Neural cell (in vitro differentiated cells): ENCODE results near the gene BLMH. TPM values are rescaled to one million over a fixed set of nuclear protein-coding genes. Genes with fewer than 3 reads are reported as not detected.

ENCODE experiments used
- H2AFZ ChIP-seq: fragments of 200-600, 300-800 bp; sonication (generic), shearing (Covaris generic); 2 replicates; pipeline ENCODE4 v1.6.0; 2014; ENCODE audit warnings: low read depth, mild to moderate bottlenecking, antibody characterized with exemption, low read length, moderate library complexity
- H3F3A ChIP-seq: fragments of 200-600 bp; shearing (Covaris generic); 2 replicates; pipeline ENCODE4 v1.6.1; 2016; ENCODE audit warnings: mild to moderate bottlenecking, moderate library complexity, mixed read lengths, antibody characterized with exemption, low read length; ENCODE audit not compliant: insufficient read depth, poor library complexity, severe bottlenecking
- H3K27ac ChIP-seq: fragments of 200-600, 300-800 bp; sonication (generic), shearing (Covaris generic); 2 replicates; pipeline ENCODE4 v1.5.1; 2014; ENCODE audit warnings: mild to moderate bottlenecking, low read length, moderate library complexity
- H3K27me3 ChIP-seq: fragments of 300-800, 200-600 bp; sonication (generic), shearing (Covaris generic); 2 replicates; pipeline ENCODE4 v1.6.0; 2014; ENCODE audit warnings: mild to moderate bottlenecking, low read depth, low read length, moderate library complexity; ENCODE audit not compliant: insufficient read depth
- H3K36me3 ChIP-seq: fragments of 300-800, 200-600 bp; sonication (generic), shearing (Covaris generic); 2 replicates; pipeline ENCODE4 v1.5.1; 2014; ENCODE audit warnings: mild to moderate bottlenecking, antibody characterized with exemption, low read length, moderate library complexity; ENCODE audit not compliant: insufficient read depth
- H3K4me2 ChIP-seq: fragments of 300-800, 200-600 bp; sonication (generic), shearing (Covaris generic); 2 replicates; pipeline ENCODE4 v1.6.0; 2014; ENCODE audit warnings: mild to moderate bottlenecking, low read length
- H3K4me3 ChIP-seq: fragments of 300-800, 200-600 bp; sonication (generic), shearing (Covaris generic); 2 replicates; pipeline ENCODE4 v1.5.1; 2014; ENCODE audit warnings: mild to moderate bottlenecking, low read length, moderate library complexity
- H3K79me2 ChIP-seq: fragments of 200-600 bp; shearing (Covaris generic); replicated peaks from 2 replicates; pipeline ENCODE4 v1.6.0; 2014; ENCODE audit warnings: mild to moderate bottlenecking, low read length, moderate library complexity; ENCODE audit not compliant: insufficient read depth
- H3K9ac ChIP-seq: fragments of 300-800, 200-600 bp; sonication (generic), shearing (Covaris generic); 2 replicates; pipeline ENCODE4 v1.6.1; 2016; ENCODE audit warnings: mild to moderate bottlenecking, low read length, mixed read lengths
- H3K9me2 ChIP-seq: fragments of 200-600 bp; shearing (Covaris generic); 2 replicates; pipeline ENCODE4 v1.6.1; 2016; ENCODE audit warnings: mild to moderate bottlenecking, low read length, mixed read lengths; ENCODE audit not compliant: insufficient read depth
- H3K9me3 ChIP-seq: fragments of 200-600, 300-800 bp; sonication (generic), shearing (Covaris generic); 2 replicates; pipeline ENCODE4 v1.6.1; 2016; ENCODE audit warnings: mild to moderate bottlenecking, mixed run types, low read length, moderate library complexity, mixed read lengths
- H4K20me1 ChIP-seq: fragments of 200-600 bp; shearing (Covaris generic); 2 replicates; pipeline ENCODE4 v1.6.1; 2016; ENCODE audit warnings: mild to moderate bottlenecking, mixed run types; ENCODE audit not compliant: insufficient read depth
- CTCF ChIP-seq: fragments of 450-650 bp; IDR thresholded peaks from 2 replicates; pipeline ENCODE4 v1.5.1; 2014; ENCODE audit warnings: antibody characterized with exemption, mild to moderate bottlenecking, moderate library complexity; ENCODE audit not compliant: poor library complexity, severe bottlenecking
- EP300 ChIP-seq: fragments of 450-650 bp; conservative IDR thresholded peaks from 2 replicates; pipeline ENCODE4 v1.6.1; 2014; ENCODE audit warnings: antibody characterized with exemption, mild to moderate bottlenecking, moderate library complexity; ENCODE audit not compliant: poor library complexity, severe bottlenecking
- EZH2 ChIP-seq: fragments of 200-600, 300-800 bp; shearing (Covaris generic), sonication (generic); IDR thresholded peaks from 2 replicates; pipeline ENCODE4 v1.6.1; 2014; ENCODE audit warnings: antibody characterized with exemption, low read length, borderline replicate concordance, mild to moderate bottlenecking; ENCODE audit not compliant: insufficient read depth, poor library complexity, severe bottlenecking
- MXI1 ChIP-seq: fragments of 450-650 bp; conservative IDR thresholded peaks from 2 replicates; pipeline ENCODE4 v1.6.1; 2014; ENCODE audit warnings: antibody characterized with exemption, mild to moderate bottlenecking; ENCODE audit not compliant: poor library complexity, severe bottlenecking
- POLR2AphosphoS5 ChIP-seq: IDR thresholded peaks from 2 replicates; pipeline ENCODE4 v1.6.1; 2012
- RAD21 ChIP-seq: fragments of 450-650 bp; conservative IDR thresholded peaks from 2 replicates; pipeline ENCODE4 v1.6.1; 2014; ENCODE audit warnings: antibody characterized with exemption, mild to moderate bottlenecking, moderate library complexity
- REST ChIP-seq: IDR thresholded peaks from 2 replicates; pipeline ENCODE4 v1.6.1; 2012; ENCODE audit warnings: borderline replicate concordance
- SMC3 ChIP-seq: fragments of 450-650 bp; conservative IDR thresholded peaks from 2 replicates; pipeline ENCODE4 v1.6.1; 2014; ENCODE audit warnings: antibody characterized with exemption, mild to moderate bottlenecking, moderate library complexity; ENCODE audit not compliant: poor library complexity
- TAF1 ChIP-seq: IDR thresholded peaks from 2 replicates; pipeline ENCODE4 v1.6.1; 2012; ENCODE audit warnings: low read depth
- polyA plus RNA-seq: library from polyadenylated mRNA; depleted of rRNA; stranded (reverse); fragments of >200 nt; gene quantifications from 2 replicates; pipeline ENCODE4 v1.2.3, GENCODE V29; 2014

BLMH gene
- polyA plus RNA-seq, 1 donor from 2014 or later: 44.3 TPM

GRCh38 chr17:30315106-30315505 lies 23.4 kb upstream of the BLMH start:
- no peak overlapping the region for H3K4me3 ChIP-seq
- no peaks in the 10 kb centered on the region for H3F3A ChIP-seq
- no peaks in the 10 kb centered on the region for H3K9me3 ChIP-seq
- H2AFZ ChIP-seq: no peak overlapping the region
- H3K27me3 ChIP-seq: no peaks in the 10 kb centered on the region
- no peak overlapping the region for H3K27ac ChIP-seq
- H3K4me2 ChIP-seq: no peak overlapping the region
- no peaks in the 10 kb centered on the region for H3K36me3 ChIP-seq
- H3K9me2 ChIP-seq: no peaks in the 10 kb centered on the region
- no peak for TF ChIP-seq RAD21
- no peak for TF ChIP-seq CTCF
- no peak for TF ChIP-seq REST
- no peak for TF ChIP-seq TAF1
- TF ChIP-seq EP300: no peak
- no peak for TF ChIP-seq MXI1
- no peak for TF ChIP-seq EZH2
- no peak for TF ChIP-seq SMC3
- TF ChIP-seq POLR2AphosphoS5: no peak
- no peak overlapping the region for H3K9ac ChIP-seq
- no peaks in the 10 kb centered on the region for H3K79me2 ChIP-seq
- no peaks in the 10 kb centered on the region for H4K20me1 ChIP-seq

- Histone ChIP-seq H3F3A (no peaks in the 10 kb centered on the region), H3K4me2 (no peak overlapping the region), H3K27ac (no peak overlapping the region), H3K27me3 (no peaks in the 10 kb centered on the region), H3K79me2 (no peaks in the 10 kb centered on the region), H3K9me3 (no peaks in the 10 kb centered on the region), H3K9ac (no peak overlapping the region), H2AFZ (no peak overlapping the region), H3K9me2 (no peaks in the 10 kb centered on the region), H4K20me1 (no peaks in the 10 kb centered on the region), H3K4me3 (no peak overlapping the region), H3K36me3 (no peaks in the 10 kb centered on the region)
- TF ChIP-seq POLR2AphosphoS5 (no peak), RAD21 (no peak), SMC3 (no peak), EZH2 (no peak), EP300 (no peak), CTCF (no peak), REST (no peak), TAF1 (no peak), MXI1 (no peak)
Measured at GRCh38 chr17:30314474-30314873, 22.7 kb upstream of the BLMH start.
